ENCODE data around the gene CSMD2.

Gene CSMD2

GRCh38 chr1:33899746-33900145, 265.3 kb downstream of the CSMD2 start:
- DNase-seq (ENCODE audit: low read depth), result no peak

- DNase-seq (ENCODE audit: low read depth), result no peak
These were observed 266.1 kb downstream of the CSMD2 start for GRCh38 chr1:33898881-33899280.

- no peak for DNase-seq (ENCODE audit: low read depth)
These were observed 266.6 kb downstream of the CSMD2 start for GRCh38 chr1:33898406-33898805.

- DNase-seq (ENCODE audit: low read depth), result no peak
These were observed 267.8 kb downstream of the CSMD2 start for GRCh38 chr1:33897092-33897725.

- no peak for DNase-seq (ENCODE audit: low read depth)
These were observed 269.1 kb downstream of the CSMD2 start for GRCh38 chr1:33895976-33896375.

- no peak for DNase-seq (ENCODE audit: low read depth)
These were observed 269.6 kb downstream of the CSMD2 start for GRCh38 chr1:33895396-33895795.

GRCh38 chr1:33893147-33893830, 271.7 kb downstream of the CSMD2 start:
- no peak for DNase-seq (ENCODE audit: low read depth)

- no peak for DNase-seq (ENCODE audit: low read depth)
These were observed 278.5 kb downstream of the CSMD2 start for GRCh38 chr1:33886496-33886895.

GRCh38 chr1:33880305-33880704, 284.7 kb downstream of the CSMD2 start:
- no peak for DNase-seq (ENCODE audit: low read depth)

GRCh38 chr1:33878392-33878791, 286.6 kb downstream of the CSMD2 start:
- DNase-seq (ENCODE audit: low read depth), result no peak

- no peak for DNase-seq (ENCODE audit: low read depth)
These were observed 287.9 kb downstream of the CSMD2 start for GRCh38 chr1:33876970-33877650.

GRCh38 chr1:33875862-33876261, 289.2 kb downstream of the CSMD2 start:
- no peak for DNase-seq (ENCODE audit: low read depth)

GRCh38 chr1:33874636-33875035, 290.4 kb downstream of the CSMD2 start:
- no peak for DNase-seq (ENCODE audit: low read depth)

- no peak for DNase-seq (ENCODE audit: low read depth)
These were observed 292.3 kb downstream of the CSMD2 start for GRCh38 chr1:33872683-33873082.

GRCh38 chr1:33872275-33872674, 292.8 kb downstream of the CSMD2 start:
- DNase-seq (ENCODE audit: low read depth), result no peak

GRCh38 chr1:33867684-33868083, 297.3 kb downstream of the CSMD2 start:
- no peak for DNase-seq (ENCODE audit: low read depth)

- no peak for DNase-seq (ENCODE audit: low read depth)
These were observed 298.7 kb downstream of the CSMD2 start for GRCh38 chr1:33866281-33866680.

GRCh38 chr1:33864460-33865389, 300.3 kb downstream of the CSMD2 start:
- DNase-seq (ENCODE audit: low read depth), result no peak

GRCh38 chr1:33863779-33864178, 301.3 kb downstream of the CSMD2 start, which contains the start of gene HMGB4:
Gene HMGB4, plus strand, starts transcription at chr1:33864079. Its CDS starts 113 bp downstream, at chr1:33864192.
- no peak for DNase-seq (ENCODE audit: low read depth)

GRCh38 chr1:33860671-33861070, 304.4 kb downstream of the CSMD2 start:
- DNase-seq (ENCODE audit: low read depth), result no peak

GRCh38 chr1:33854091-33854490, 310.9 kb downstream of the CSMD2 start:
- DNase-seq (ENCODE audit: low read depth), result no peak

- DNase-seq (ENCODE audit: low read depth), result no peak
These were observed 311.6 kb downstream of the CSMD2 start for GRCh38 chr1:33853431-33853830.
